ENCODE measurements around the gene CBX4. TPM values are rescaled to one million over a fixed set of nuclear protein-coding genes. Genes with fewer than 3 reads are reported as not detected.

The CBX4 gene
- 28.7 TPM for polyA plus RNA-seq (2012; ENCODE audit: insufficient read depth, insufficient read length)

GRCh38 chr17:79839356-79840268 lies at the start of gene CBX4:
CBX4 (minus strand) TSS chr17:79839440; CDS start chr17:79839251, 189 bp downstream.
- peak within 1 kb of the TSS; percentile 86 for H3K4me3 ChIP-seq (ENCODE audit: low read length)

GRCh38 chr17:79888009-79888540 lies 48.8 kb upstream of the CBX4 start:
- H3K4me3 ChIP-seq (ENCODE audit: low read length): no peak overlapping the region
- DNase-seq (ENCODE audit: low read depth, low spot score): no peak

More at GRCh38 chr17:79839356-79840268, at the start of gene CBX4:
- DNase-seq (ENCODE audit: low read depth, low spot score): peak; percentile 85

- no peak overlapping the region for H3K4me3 ChIP-seq (ENCODE audit: low read length)
- DNase-seq (ENCODE audit: low read depth, low spot score): no peak
These were observed 48.3 kb upstream of the CBX4 start for GRCh38 chr17:79887451-79887991.

GRCh38 chr17:79883202-79883601 lies 44.0 kb upstream of the CBX4 start:
- no peak for DNase-seq (ENCODE audit: low read depth, low spot score)
- H3K4me3 ChIP-seq (ENCODE audit: low read length): no peak overlapping the region

- H3K4me3 ChIP-seq (ENCODE audit: low read length): no peak overlapping the region
- DNase-seq (ENCODE audit: low read depth, low spot score): no peak
These were observed 39.2 kb upstream of the CBX4 start for GRCh38 chr17:79878329-79878947.

- no peak overlapping the region for H3K4me3 ChIP-seq (ENCODE audit: low read length)
- DNase-seq (ENCODE audit: low read depth, low spot score): no peak
These were observed 37.8 kb upstream of the CBX4 start for GRCh38 chr17:79877041-79877440.

GRCh38 chr17:79875511-79875910 lies 36.3 kb upstream of the CBX4 start:
- DNase-seq (ENCODE audit: low read depth, low spot score): no peak
- no peak overlapping the region for H3K4me3 ChIP-seq (ENCODE audit: low read length)

- no peak overlapping the region for H3K4me3 ChIP-seq (ENCODE audit: low read length)
- DNase-seq (ENCODE audit: low read depth, low spot score): peak; percentile 66
These were observed 35.2 kb upstream of the CBX4 start for GRCh38 chr17:79874329-79874981.

GRCh38 chr17:79873583-79873982 lies 34.3 kb upstream of the CBX4 start:
- no peak overlapping the region for H3K4me3 ChIP-seq (ENCODE audit: low read length)
- DNase-seq (ENCODE audit: low read depth, low spot score): no peak

- DNase-seq (ENCODE audit: low read depth, low spot score): no peak
- H3K4me3 ChIP-seq (ENCODE audit: low read length): no peak overlapping the region
These were observed 33.5 kb upstream of the CBX4 start for GRCh38 chr17:79872762-79873161.

GRCh38 chr17:79871131-79871530 lies 31.9 kb upstream of the CBX4 start:
- no peak overlapping the region for H3K4me3 ChIP-seq (ENCODE audit: low read length)
- DNase-seq (ENCODE audit: low read depth, low spot score): no peak

- DNase-seq (ENCODE audit: low read depth, low spot score): no peak
These were observed 31.3 kb upstream of the CBX4 start for GRCh38 chr17:79870540-79870939.

GRCh38 chr17:79866791-79867518 lies 27.7 kb upstream of the CBX4 start:
- DNase-seq (ENCODE audit: low read depth, low spot score): no peak
- no peak overlapping the region for H3K4me3 ChIP-seq (ENCODE audit: low read length)

More at GRCh38 chr17:79870540-79870939, 31.3 kb upstream of the CBX4 start:
- no peak overlapping the region for H3K4me3 ChIP-seq (ENCODE audit: low read length)

GRCh38 chr17:79865351-79866210 lies 26.3 kb upstream of the CBX4 start:
- H3K4me3 ChIP-seq (ENCODE audit: low read length): no peak overlapping the region
- DNase-seq (ENCODE audit: low read depth, low spot score): no peak

GRCh38 chr17:79864617-79865250 lies 25.5 kb upstream of the CBX4 start:
- no peak overlapping the region for H3K4me3 ChIP-seq (ENCODE audit: low read length)
- no peak for DNase-seq (ENCODE audit: low read depth, low spot score)

GRCh38 chr17:79864147-79864546 lies 24.9 kb upstream of the CBX4 start:
- DNase-seq (ENCODE audit: low read depth, low spot score): no peak
- H3K4me3 ChIP-seq (ENCODE audit: low read length): no peak overlapping the region

- no peak for DNase-seq (ENCODE audit: low read depth, low spot score)
- no peak overlapping the region for H3K4me3 ChIP-seq (ENCODE audit: low read length)
These were observed 23.7 kb upstream of the CBX4 start for GRCh38 chr17:79862771-79863440.

Measured in Jurkat, Clone E6-1 (cell line).